DND-41 (cell line): Measurements from ENCODE around the gene DNAJC21.

Experiments
- ATAC-seq: fragments of 200-7000 bp; cut with Tn5 transposase; 3 replicates; pipeline ENCODE4 v1.9.1; 2021; ENCODE audit warnings: low read depth; ENCODE audit not compliant: insufficient read depth
- DNase-seq: peaks from one replicate; pipeline ENCODE4 v3.0.0-alpha.2; 2020
- H2AFZ ChIP-seq: 2 replicates; pipeline ENCODE4 v1.6.0; 2012; ENCODE audit warnings: low read depth, low read length
- H3K27ac ChIP-seq: 2 replicates; pipeline ENCODE4 v1.5.1; 2012; ENCODE audit warnings: low read length, inconsistent platforms
- H3K27me3 ChIP-seq: fragments of 200-600 bp; sonication (generic); 2 replicates; pipeline ENCODE4 v1.6.0; 2012; ENCODE audit warnings: low read length, mild to moderate bottlenecking, inconsistent platforms; ENCODE audit not compliant: insufficient read depth, poor library complexity
- H3K36me3 ChIP-seq: 2 replicates; pipeline ENCODE4 v1.5.1; 2012; ENCODE audit warnings: low read length, inconsistent platforms; ENCODE audit not compliant: insufficient read depth
- H3K4me1 ChIP-seq: 2 replicates; pipeline ENCODE4 v1.5.1; 2012; ENCODE audit warnings: mild to moderate bottlenecking, low read length; ENCODE audit not compliant: insufficient read depth
- H3K4me2 ChIP-seq: 2 replicates; pipeline ENCODE4 v1.6.0; 2012; ENCODE audit warnings: mild to moderate bottlenecking, moderate library complexity, low read length, inconsistent platforms; ENCODE audit not compliant: insufficient read depth
- H3K4me3 ChIP-seq, 2 experiments: fragments of 200-600 bp in 1 of 2; shearing (Covaris generic) in 1 of 2; 2 replicates each; pipeline ENCODE4 v1.5.1; 2012 to 2016; ENCODE audit warnings: inconsistent platforms in 2 of 2, low read length in 2 of 2, mild to moderate bottlenecking in 2 of 2, low read depth in 1 of 2, moderate library complexity in 1 of 2
- H3K79me2 ChIP-seq: 2 replicates; pipeline ENCODE4 v1.6.0; 2012; ENCODE audit warnings: low read length, inconsistent platforms; ENCODE audit not compliant: insufficient read depth
- H3K9ac ChIP-seq: 2 replicates; pipeline ENCODE4 v1.6.0; 2012; ENCODE audit warnings: low read depth, mild to moderate bottlenecking, inconsistent platforms, low read length, moderate library complexity
- H3K9me3 ChIP-seq: 2 replicates; pipeline ENCODE4 v1.5.1; 2012; ENCODE audit warnings: low read length, moderate library complexity, mild to moderate bottlenecking, inconsistent platforms; ENCODE audit not compliant: insufficient read depth, severe bottlenecking
- H4K20me1 ChIP-seq: 2 replicates; pipeline ENCODE4 v1.6.0; 2012; ENCODE audit warnings: low read length; ENCODE audit not compliant: insufficient read depth
- CTCF ChIP-seq: IDR thresholded peaks from 2 replicates; pipeline ENCODE4 v1.5.1; 2012; ENCODE audit warnings: borderline replicate concordance, low read length, moderate library complexity, mild to moderate bottlenecking; ENCODE audit not compliant: poor library complexity, severe bottlenecking; ENCODE audit errors: extremely low read depth
- EZH2 ChIP-seq: IDR thresholded peaks from 3 replicates; pipeline ENCODE4 v1.6.1; 2012; ENCODE audit warnings: borderline replicate concordance, low read depth, mild to moderate bottlenecking, moderate library complexity, low read length, inconsistent platforms; ENCODE audit not compliant: severe bottlenecking

Gene DNAJC21

GRCh38 chr5:34957857-34958690, 28.7 kb downstream of the DNAJC21 start:
- Histone ChIP-seq H4K20me1 (no peaks in the 10 kb centered on the region), H3K27ac (no peak overlapping the region), H3K4me3 (no peak overlapping the region), H3K4me1 (no peaks in the 10 kb centered on the region), H3K79me2 (no peaks in the 10 kb centered on the region), H3K9me3 (no peaks in the 10 kb centered on the region), H3K9ac (no peak overlapping the region), H2AFZ (no peak overlapping the region), H3K4me2 (no peak overlapping the region), H3K36me3 (peaks cover 18% of the 10 kb centered on the region), H3K27me3 (no peaks in the 10 kb centered on the region)
- peak; percentile 17 for DNase-seq
- ATAC-seq: peak; percentile 66; the same call in 1 of the 3 replicates
- TF ChIP-seq EZH2 (no peak), CTCF (peak; percentile 57)

- H3K4me2 ChIP-seq: no peak overlapping the region
- peaks cover 12% of the 10 kb centered on the region for H3K36me3 ChIP-seq
Measured at GRCh38 chr5:34959323-34959722, 30.0 kb downstream of the DNAJC21 start.

GRCh38 chr5:34967540-34967939, 38.2 kb downstream of the DNAJC21 start:
- ATAC-seq (no peak), DNase-seq (no peak)
- Histone ChIP-seq H3K4me3 (no peak overlapping the region), H3K4me1 (no peaks in the 10 kb centered on the region), H3K79me2 (no peaks in the 10 kb centered on the region), H3K4me2 (no peak overlapping the region), H2AFZ (no peak overlapping the region), H3K9me3 (no peaks in the 10 kb centered on the region), H4K20me1 (no peaks in the 10 kb centered on the region), H3K9ac (no peak overlapping the region), H3K27me3 (no peaks in the 10 kb centered on the region), H3K36me3 (no peaks in the 10 kb centered on the region; the same call in 1 of the 2 replicates), H3K27ac (no peak overlapping the region)
- TF ChIP-seq EZH2 (no peak), CTCF (no peak)

More at GRCh38 chr5:34959323-34959722, 30.0 kb downstream of the DNAJC21 start:
- TF ChIP-seq CTCF (no peak), EZH2 (no peak)
- ATAC-seq (peak; percentile 64; the same call in 2 of the 3 replicates), DNase-seq (no peak)
- H2AFZ ChIP-seq: no peak overlapping the region
- no peak overlapping the region for H3K4me3 ChIP-seq
- H3K9ac ChIP-seq: no peak overlapping the region
- no peaks in the 10 kb centered on the region for H3K79me2 ChIP-seq
- H4K20me1 ChIP-seq: no peaks in the 10 kb centered on the region
- H3K27ac ChIP-seq: no peak overlapping the region
- no peaks in the 10 kb centered on the region for H3K4me1 ChIP-seq
- no peaks in the 10 kb centered on the region for H3K27me3 ChIP-seq
- H3K9me3 ChIP-seq: no peaks in the 10 kb centered on the region
